ENCODE measurements around the gene PNMA3.
"Not testable (repeated sequence)": the region's sequence is repeated elsewhere in the genome, so short reads cannot be mapped to it uniquely, and the experiment has no call there.

Gene PNMA3

GRCh38 chrX:153059191-153060094 lies 3.2 kb downstream of the PNMA3 start:
- Histone ChIP-seq H3K9me3 (no peaks in the 10 kb centered on the region), H3K4me1 (no peaks in the 10 kb centered on the region), H3K36me3 (no peaks in the 10 kb centered on the region), H3K4me3 (ENCODE audit: low read depth, low read length) (no peak overlapping the region), H3K27me3 (peaks cover 6% of the 10 kb centered on the region; the same call in 1 of the 2 replicates)
- no peak for DNase-seq
- no peak for TF ChIP-seq CTCF (IDR thresholded peaks at IDR 0.05; ENCODE audit: low read depth, low read length)

GRCh38 chrX:153060095-153060445 lies 3.8 kb downstream of the PNMA3 start:
- Histone ChIP-seq H3K27me3 (peaks cover 6% of the 10 kb centered on the region; the same call in 1 of the 2 replicates), H3K36me3 (no peaks in the 10 kb centered on the region), H3K4me1 (no peaks in the 10 kb centered on the region), H3K9me3 (no peaks in the 10 kb centered on the region), H3K4me3 (ENCODE audit: low read depth, low read length) (no peak overlapping the region)
- DNase-seq: no peak
- TF ChIP-seq CTCF (IDR thresholded peaks at IDR 0.05; ENCODE audit: low read depth, low read length): no peak

- no peak for TF ChIP-seq CTCF (IDR thresholded peaks at IDR 0.05; ENCODE audit: low read depth, low read length)
- Histone ChIP-seq H3K27me3 (no peaks in the 10 kb centered on the region), H3K9me3 (no peaks in the 10 kb centered on the region), H3K36me3 (no peaks in the 10 kb centered on the region), H3K4me1 (no peaks in the 10 kb centered on the region), H3K4me3 (ENCODE audit: low read depth, low read length) (no peak overlapping the region)
- no peak for DNase-seq
Measured at GRCh38 chrX:153061732-153062131, 5.5 kb downstream of the PNMA3 start.

GRCh38 chrX:153063315-153063714 lies 7.0 kb downstream of the PNMA3 start:
- TF ChIP-seq CTCF (IDR thresholded peaks at IDR 0.05; ENCODE audit: low read depth, low read length): no peak
- no peak for DNase-seq
- no peaks in the 10 kb centered on the region for H3K9me3 ChIP-seq
- H3K36me3 ChIP-seq: no peaks in the 10 kb centered on the region
- no peaks in the 10 kb centered on the region for H3K4me1 ChIP-seq
- H3K27me3 ChIP-seq: no peaks in the 10 kb centered on the region
- no peak overlapping the region for H3K4me3 ChIP-seq (ENCODE audit: low read depth, low read length)

- no peak for TF ChIP-seq CTCF (IDR thresholded peaks at IDR 0.05; ENCODE audit: low read depth, low read length)
- no peaks in the 10 kb centered on the region for H3K27me3 ChIP-seq
- no peaks in the 10 kb centered on the region for H3K36me3 ChIP-seq
- H3K4me3 ChIP-seq (ENCODE audit: low read depth, low read length): no peak overlapping the region
- DNase-seq: no peak
- H3K4me1 ChIP-seq: no peaks in the 10 kb centered on the region
- no peaks in the 10 kb centered on the region for H3K9me3 ChIP-seq
Measured at GRCh38 chrX:153064061-153064460, 7.8 kb downstream of the PNMA3 start.

- H3K9me3 ChIP-seq: no peaks in the 10 kb centered on the region
- no peak for TF ChIP-seq CTCF (IDR thresholded peaks at IDR 0.05; ENCODE audit: low read depth, low read length)
- no peak overlapping the region for H3K4me3 ChIP-seq (ENCODE audit: low read depth, low read length)
- H3K4me1 ChIP-seq: no peaks in the 10 kb centered on the region
- H3K36me3 ChIP-seq: no peaks in the 10 kb centered on the region
- H3K27me3 ChIP-seq: no peaks in the 10 kb centered on the region
- no peak for DNase-seq
Measured at GRCh38 chrX:153065389-153065788, 9.1 kb downstream of the PNMA3 start.

GRCh38 chrX:153066402-153066801 lies 10.1 kb downstream of the PNMA3 start:
- H3K36me3 ChIP-seq; H3K9me3 ChIP-seq; DNase-seq; H3K4me1 ChIP-seq; H3K4me3 ChIP-seq (ENCODE audit: low read depth, low read length); H3K27me3 ChIP-seq: not testable (repeated sequence)

GRCh38 chrX:153071909-153072583 lies 15.8 kb downstream of the PNMA3 start, which contains the start of gene PNMA6A:
PNMA6A (plus strand) TSS chrX:153072454; CDS start chrX:153073063, 609 bp downstream.
- H3K9me3 ChIP-seq; H3K4me1 ChIP-seq; H3K4me3 ChIP-seq (ENCODE audit: low read depth, low read length); H3K27me3 ChIP-seq; DNase-seq; H3K36me3 ChIP-seq: not testable (repeated sequence)

GRCh38 chrX:153073331-153073730 lies 17.1 kb downstream of the PNMA3 start:
- H3K27me3 ChIP-seq; H3K36me3 ChIP-seq; H3K4me3 ChIP-seq (ENCODE audit: low read depth, low read length); H3K9me3 ChIP-seq; DNase-seq; H3K4me1 ChIP-seq: not testable (repeated sequence)

Measured in BE2C (cell line).